ENCODE measurements around the gene IL22RA1.

DNA sequence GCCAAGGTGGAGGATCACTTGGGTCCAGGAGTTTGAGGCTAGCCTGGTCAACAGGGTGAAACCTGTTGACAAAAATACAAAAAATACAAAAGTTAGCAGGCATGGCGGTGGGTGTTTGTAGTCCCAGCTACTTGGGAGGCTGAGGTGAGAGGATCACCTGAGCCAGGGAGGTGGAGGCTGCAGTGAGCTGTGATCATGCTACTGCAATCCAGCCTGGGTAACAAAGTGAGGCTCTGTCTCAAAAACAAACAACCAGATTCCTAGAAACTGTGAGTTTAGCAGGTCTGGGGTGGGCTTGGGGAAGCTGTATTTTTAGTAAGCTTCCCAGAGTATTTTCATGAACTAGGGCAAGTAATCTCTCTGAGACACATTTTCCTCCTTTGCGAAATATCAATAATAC is 25.8 kb downstream of the IL22RA1 start:
- TF ChIP-seq RAD21 (conservative IDR thresholded peaks at IDR 0.05) (no peak), EZH2 (IDR thresholded peaks at IDR 0.05; ENCODE audit: borderline replicate concordance, insufficient read depth, low read length, poor library complexity, severe bottlenecking) (no peak), MXI1 (conservative IDR thresholded peaks at IDR 0.05; ENCODE audit: poor library complexity, severe bottlenecking) (no peak), POLR2AphosphoS5 (IDR thresholded peaks at IDR 0.05) (no peak), SMC3 (conservative IDR thresholded peaks at IDR 0.05; ENCODE audit: poor library complexity) (no peak), EP300 (conservative IDR thresholded peaks at IDR 0.05; ENCODE audit: poor library complexity, severe bottlenecking) (no peak)
- TF ChIP-seq, protein P1, sequence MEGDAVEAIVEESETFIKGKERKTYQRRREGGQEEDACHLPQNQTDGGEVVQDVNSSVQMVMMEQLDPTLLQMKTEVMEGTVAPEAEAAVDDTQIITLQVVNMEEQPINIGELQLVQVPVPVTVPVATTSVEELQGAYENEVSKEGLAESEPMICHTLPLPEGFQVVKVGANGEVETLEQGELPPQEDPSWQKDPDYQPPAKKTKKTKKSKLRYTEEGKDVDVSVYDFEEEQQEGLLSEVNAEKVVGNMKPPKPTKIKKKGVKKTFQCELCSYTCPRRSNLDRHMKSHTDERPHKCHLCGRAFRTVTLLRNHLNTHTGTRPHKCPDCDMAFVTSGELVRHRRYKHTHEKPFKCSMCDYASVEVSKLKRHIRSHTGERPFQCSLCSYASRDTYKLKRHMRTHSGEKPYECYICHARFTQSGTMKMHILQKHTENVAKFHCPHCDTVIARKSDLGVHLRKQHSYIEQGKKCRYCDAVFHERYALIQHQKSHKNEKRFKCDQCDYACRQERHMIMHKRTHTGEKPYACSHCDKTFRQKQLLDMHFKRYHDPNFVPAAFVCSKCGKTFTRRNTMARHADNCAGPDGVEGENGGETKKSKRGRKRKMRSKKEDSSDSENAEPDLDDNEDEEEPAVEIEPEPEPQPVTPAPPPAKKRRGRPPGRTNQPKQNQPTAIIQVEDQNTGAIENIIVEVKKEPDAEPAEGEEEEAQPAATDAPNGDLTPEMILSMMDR (IDR thresholded peaks at IDR 0.05; ENCODE audit: poor library complexity, severe bottlenecking), result no peak
- TF ChIP-seq, protein P2, sequence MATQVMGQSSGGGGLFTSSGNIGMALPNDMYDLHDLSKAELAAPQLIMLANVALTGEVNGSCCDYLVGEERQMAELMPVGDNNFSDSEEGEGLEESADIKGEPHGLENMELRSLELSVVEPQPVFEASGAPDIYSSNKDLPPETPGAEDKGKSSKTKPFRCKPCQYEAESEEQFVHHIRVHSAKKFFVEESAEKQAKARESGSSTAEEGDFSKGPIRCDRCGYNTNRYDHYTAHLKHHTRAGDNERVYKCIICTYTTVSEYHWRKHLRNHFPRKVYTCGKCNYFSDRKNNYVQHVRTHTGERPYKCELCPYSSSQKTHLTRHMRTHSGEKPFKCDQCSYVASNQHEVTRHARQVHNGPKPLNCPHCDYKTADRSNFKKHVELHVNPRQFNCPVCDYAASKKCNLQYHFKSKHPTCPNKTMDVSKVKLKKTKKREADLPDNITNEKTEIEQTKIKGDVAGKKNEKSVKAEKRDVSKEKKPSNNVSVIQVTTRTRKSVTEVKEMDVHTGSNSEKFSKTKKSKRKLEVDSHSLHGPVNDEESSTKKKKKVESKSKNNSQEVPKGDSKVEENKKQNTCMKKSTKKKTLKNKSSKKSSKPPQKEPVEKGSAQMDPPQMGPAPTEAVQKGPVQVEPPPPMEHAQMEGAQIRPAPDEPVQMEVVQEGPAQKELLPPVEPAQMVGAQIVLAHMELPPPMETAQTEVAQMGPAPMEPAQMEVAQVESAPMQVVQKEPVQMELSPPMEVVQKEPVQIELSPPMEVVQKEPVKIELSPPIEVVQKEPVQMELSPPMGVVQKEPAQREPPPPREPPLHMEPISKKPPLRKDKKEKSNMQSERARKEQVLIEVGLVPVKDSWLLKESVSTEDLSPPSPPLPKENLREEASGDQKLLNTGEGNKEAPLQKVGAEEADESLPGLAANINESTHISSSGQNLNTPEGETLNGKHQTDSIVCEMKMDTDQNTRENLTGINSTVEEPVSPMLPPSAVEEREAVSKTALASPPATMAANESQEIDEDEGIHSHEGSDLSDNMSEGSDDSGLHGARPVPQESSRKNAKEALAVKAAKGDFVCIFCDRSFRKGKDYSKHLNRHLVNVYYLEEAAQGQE (IDR thresholded peaks at IDR 0.05; ENCODE audit: borderline replicate concordance), result no peak
